Measurements from ENCODE around the gene LPCAT1.

LPCAT1 gene

DNA sequence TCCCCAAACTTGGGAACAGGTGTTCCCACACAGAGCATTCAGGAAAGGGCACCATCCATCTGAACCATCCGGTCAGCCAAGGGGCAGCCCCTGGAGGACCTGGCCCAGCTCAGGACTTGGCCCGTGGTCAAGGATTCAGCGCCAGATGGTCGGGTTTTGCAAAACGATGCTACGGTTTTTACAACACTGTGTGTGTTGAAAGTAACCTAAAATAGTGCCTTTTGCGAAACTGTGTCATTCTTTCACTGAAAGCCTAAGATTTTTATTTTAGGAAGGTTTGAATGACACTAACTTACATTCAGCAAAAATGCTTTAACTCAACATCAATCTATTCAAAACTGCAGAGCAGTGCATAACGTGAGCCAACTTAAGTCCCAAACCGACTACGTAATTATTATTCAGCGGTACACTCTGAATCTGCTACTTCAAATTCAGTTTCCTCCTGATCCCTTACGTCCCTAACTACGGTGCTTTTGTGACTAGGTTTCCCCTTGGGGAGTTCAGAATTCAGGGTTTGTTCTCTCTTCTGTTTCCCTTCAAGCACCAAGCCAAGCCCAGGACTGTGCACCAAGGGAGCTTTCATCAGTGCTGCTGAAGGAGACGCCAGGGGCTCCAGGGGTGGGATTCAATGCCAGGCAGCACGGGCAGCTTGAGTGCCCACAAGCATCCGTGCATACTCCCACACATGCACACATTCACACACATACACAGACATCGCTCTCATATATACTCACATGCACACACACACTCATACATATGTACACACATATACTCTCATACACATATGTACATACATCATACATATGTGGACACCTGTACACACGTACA, 25.8 kb downstream of the LPCAT1 start:
- no peak for DNase-seq (ENCODE audit: low read depth in 2 of 2)

DNA sequence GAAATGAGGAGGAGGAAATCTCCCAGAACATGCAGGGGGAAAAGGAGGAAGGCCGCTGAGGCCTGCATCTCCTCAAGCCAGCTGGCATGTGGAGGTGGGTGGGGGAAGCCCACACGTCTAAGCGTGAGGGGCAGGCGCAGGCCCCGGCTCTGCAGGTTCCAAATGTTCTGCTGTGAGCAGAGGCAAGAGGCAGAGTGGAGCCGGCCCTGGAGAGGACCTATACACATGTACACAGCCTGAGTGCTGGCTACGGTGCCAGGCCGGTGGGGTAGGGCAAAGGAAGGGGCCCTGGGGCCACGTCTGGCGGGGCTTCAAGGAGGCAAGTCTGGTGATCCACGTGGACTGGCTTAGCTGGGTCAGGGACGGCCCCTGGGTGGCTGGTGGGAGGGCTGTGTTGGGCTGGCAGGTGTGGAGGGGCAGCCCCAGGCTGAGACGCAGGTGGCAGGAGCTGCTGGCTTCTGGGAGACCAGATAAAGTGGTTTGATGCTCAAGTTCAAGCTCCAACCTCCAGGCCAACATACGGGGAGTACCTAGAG, 26.4 kb downstream of the LPCAT1 start:
- DNase-seq (ENCODE audit: low read depth in 2 of 2): no peak

DNA sequence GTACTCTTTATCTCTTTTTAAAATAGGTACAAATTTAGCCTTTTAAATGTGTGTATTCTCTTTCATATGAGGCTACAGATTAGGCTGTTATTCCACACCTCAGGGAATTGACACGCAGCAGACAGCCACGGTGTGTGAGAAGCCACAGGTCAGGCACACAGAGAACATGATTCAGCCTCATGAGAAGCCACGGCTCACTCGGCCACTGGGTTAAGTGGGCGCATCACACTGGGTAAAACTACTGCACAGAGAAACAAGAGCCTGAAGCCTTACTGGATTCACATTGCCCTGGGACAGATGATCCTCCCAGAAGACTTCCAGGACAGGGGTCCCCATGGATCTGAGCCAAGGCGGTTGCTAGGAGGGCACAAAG, 28.2 kb downstream of the LPCAT1 start:
- no peak for DNase-seq (ENCODE audit: low read depth in 2 of 2)

DNA sequence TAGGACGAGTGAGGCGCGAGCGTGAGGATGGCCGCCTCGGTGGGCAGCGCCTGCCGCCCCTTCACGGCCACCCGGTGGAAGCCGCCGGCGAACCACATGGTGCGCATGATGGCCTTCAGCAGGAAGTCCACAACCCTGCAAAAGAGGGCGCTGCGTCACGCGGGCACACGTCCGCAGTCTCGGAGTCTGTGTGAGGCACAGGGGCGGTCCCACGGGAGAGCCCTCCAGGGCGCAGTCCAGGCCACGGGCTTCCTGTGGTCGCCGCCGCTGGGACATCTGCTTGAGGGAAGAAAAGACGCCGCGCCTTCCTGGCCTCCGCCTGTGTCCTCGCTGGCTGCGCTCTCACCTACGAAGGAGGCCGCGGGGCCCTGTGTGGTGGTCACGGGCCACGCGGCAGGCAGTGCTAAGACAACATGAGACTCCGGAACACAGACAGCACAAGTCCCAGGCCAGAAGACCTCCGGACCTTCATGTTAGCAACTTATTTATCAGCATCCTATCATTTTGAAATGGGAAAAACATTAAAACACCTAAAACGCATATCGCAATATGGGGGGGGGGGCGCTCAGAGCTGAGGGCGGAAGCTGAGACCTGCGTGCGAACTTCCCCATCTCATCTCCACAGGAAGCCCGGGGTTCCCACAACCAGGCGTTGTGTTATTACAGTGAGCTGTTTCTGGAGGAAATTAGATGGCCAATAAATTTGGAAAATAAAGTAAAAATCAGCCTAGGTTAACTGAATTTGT, 28.8 kb downstream of the LPCAT1 start:
- DNase-seq (ENCODE audit: low read depth in 2 of 2): peak in 1 of 2 donors; percentile 43

DNA sequence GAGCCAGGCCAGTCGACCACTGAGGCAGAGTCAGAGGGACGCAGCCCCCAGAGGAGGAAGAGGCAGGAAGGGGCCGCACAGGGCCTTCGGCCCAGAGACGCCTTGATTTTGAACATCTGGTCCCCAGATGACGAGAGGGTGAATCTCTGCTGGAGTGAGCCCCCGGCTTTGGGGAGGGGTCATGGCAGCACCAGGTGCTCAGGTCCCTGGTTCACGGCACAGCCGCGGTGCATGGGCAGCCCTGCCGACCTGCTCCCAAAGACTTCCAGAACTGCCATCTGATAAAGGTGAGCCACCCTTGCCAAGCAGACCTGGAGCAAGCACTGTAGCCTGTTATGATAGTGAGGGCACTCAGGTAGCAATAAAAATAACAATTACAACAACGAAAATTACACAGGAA, 29.8 kb downstream of the LPCAT1 start:
- DNase-seq (ENCODE audit: low read depth in 2 of 2): no peak

DNA sequence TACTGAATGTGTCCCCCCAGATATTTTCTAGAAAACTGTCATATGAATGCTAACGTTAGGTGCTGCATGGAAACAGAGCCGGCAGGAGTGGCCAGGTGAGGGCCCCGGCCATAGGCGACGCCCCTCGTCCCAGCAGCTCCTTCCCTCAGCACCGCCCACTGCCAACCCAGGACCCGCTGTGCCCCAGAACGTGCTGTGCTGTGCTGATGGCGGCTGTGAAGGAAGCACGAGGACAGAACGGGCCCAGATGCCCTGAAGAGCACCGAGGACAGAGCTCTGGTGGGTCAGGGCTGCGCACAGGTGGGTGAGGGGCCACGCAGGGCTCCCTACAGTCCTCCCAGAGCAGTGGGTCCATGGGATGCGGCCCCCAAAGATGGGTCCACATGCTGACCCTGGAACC, 30.3 kb downstream of the LPCAT1 start:
- no peak for DNase-seq (ENCODE audit: low read depth in 2 of 2)

DNA sequence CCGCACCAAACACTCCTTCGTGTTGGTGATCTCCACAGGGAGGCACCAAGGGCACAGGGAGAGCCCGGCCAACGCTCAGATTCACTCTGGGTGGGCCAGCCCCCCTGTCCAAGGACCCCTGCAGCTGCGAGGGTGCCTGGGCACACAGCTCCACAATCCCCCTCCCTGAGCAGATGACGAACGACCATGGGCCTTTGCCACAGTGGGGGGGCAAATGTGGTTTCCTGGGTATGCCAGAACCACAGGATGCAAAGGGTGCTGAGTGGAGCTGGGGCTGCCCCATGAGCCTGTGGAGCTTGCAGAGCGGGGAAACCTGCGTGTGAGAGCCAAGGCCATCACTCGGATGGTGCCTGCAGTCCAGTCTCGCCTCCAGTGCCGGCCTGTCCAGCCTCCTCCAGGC, 31.0 kb downstream of the LPCAT1 start:
- DNase-seq (ENCODE audit: low read depth in 2 of 2): no peak

DNA sequence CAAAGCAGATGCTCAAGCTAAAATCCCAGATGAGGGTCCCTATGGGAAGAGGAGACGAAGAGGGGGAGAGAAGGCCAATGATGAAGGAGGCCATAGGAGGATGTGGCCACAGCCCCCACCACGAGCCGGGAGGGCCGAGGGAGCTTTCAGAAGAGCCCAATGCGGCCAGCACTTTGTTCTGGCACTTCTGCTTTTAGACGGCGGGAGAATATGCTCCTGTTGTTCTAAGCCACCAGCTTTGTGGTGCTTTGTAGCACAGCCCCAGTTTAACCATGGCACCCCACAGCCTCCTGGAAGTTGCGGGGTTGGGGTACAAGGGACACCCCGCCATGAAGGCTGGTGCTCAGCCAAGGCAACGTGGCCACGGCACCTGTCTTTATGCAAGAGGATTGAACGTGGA, 33.4 kb downstream of the LPCAT1 start:
- DNase-seq (ENCODE audit: low read depth in 2 of 2): no peak

DNA sequence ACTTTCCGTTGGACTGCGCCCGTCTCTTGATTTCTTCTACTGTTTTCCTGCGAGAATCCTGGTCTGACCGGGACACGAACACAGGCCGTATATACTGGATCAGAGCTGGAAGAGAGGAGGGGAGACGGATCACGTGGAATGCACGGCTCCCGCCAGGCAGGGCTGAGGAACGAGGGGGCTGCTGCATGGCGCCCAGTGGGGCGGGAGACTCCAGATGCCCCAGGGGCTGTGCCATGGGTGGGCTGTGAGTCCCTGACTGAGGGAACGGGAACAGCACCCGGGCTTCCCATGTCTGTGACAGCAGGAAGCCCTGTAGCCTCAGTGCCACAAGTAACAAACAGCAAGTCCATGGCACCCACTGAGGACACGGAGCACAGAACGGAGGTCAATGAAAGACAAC, 34.0 kb downstream of the LPCAT1 start:
- no peak for DNase-seq (ENCODE audit: low read depth in 2 of 2)

DNA sequence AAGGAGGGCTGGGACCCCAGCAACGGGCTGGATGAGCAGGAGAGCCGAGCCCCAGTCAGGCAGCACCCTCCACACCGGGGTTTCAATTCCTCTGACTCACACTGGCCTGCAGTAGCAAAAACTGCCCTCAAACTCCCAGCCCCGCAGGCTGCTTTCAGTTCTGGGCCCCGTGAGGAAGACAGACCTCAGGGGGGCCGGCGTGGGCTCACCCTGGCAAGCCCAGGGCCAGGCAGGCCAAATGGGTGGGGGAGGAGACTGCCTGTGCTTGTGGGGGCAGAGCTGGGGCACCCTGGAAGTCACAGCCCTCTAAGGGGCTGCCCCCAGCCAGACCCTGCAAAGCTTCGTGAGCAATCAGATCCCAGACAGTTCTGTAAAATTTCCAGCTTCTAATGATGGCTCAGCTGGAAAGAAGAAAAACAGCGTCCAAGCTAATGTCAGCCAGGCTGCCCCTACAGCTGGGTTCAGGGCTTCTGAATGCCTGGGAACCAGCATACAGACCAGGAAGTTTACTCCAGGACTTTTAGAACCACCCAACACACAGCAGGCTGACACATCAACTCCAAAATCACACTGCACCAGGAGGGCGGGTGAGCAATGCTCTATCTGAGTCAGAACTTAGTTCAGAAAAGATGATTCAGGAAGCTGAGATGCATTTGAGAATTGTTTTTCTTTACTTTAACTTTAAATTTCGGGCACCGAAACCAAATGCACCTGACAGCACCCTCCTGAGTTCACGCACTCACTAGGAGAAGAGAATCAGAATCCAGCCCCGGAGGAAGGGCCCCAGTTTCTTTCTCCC, 34.7 kb downstream of the LPCAT1 start:
- peak; percentile 65 to 68 for DNase-seq (ENCODE audit: low read depth in 2 of 2)

DNA sequence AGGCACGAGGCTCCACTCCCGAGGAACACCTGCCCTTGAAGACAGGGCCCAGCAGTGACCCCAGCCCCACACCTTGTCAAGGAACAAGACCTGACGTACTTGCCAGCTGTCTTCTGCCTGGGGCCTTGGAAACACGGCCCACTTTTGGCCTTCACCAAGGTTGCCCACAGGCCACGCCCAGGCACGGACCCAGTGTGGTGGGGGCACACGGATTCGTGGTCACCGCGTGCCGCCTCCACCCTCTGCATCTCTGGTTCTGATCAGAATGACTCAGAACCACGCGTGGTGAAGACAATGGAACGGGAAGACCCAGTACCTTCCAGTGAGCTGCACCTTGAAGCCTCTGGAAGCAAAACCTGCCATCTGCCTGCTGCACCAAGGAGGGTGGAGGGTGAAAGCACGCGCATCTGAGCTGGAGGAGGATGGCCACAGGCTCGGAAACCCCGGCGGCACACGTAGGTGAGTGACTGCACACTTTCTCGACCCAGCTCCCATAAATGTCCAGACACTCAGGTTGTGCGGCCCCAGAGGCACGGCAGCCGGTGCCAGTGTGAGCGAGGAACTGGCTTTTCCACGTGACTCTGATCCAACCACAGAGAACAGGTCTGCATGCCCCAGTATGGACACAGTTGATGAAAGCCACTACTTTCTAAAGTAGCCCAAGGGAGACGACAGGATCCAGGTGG, 36.5 kb downstream of the LPCAT1 start:
- DNase-seq (ENCODE audit: low read depth in 2 of 2): no peak

DNA sequence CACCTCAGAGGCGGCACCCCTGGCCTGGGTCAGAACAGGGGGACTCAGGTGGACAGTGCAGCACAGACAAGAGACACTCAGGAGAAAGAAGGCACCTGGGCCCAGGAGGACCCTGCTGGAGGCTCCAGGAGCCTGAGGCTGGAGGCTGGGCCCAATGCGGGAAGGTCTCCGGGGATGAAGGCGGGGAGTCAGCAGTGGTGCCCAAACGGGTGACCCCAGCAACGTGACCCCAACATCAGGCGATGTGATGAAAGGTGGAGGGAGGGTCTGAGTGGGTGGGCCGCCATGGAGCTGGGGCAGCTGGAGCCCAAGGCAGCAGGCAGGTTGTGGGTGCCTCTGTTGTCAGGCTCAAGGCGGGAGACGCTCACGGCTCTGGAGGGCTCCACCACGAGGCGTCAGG, 37.5 kb downstream of the LPCAT1 start:
- DNase-seq (ENCODE audit: low read depth in 2 of 2): no peak

DNA sequence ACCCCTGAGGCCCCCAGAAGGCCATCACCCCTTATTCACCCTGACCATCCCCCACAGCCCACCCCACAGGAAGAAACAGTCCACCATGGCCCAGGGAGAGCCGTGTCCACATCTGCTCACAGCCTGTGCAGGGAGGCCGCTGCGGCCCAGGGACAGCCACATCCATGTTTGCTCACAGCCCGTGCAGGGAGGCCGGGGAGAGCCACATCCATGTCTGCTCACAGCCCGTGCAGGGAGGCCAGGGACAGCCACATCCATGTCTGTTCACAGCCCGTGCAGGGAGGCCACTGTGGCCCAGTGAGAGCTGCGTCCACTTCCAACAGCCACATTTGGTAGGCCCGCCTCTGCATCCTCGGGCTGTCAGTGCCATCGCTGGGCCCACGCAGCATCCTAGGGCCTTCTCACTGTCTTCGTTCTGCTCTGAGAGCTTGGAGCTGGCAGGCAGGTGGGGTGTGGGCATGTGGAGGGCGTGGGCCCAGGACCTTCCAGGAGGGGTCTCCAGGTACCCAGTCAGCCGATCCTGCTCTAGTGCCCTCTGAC, 38.1 kb downstream of the LPCAT1 start:
- DNase-seq (ENCODE audit: low read depth in 2 of 2): no peak

DNA sequence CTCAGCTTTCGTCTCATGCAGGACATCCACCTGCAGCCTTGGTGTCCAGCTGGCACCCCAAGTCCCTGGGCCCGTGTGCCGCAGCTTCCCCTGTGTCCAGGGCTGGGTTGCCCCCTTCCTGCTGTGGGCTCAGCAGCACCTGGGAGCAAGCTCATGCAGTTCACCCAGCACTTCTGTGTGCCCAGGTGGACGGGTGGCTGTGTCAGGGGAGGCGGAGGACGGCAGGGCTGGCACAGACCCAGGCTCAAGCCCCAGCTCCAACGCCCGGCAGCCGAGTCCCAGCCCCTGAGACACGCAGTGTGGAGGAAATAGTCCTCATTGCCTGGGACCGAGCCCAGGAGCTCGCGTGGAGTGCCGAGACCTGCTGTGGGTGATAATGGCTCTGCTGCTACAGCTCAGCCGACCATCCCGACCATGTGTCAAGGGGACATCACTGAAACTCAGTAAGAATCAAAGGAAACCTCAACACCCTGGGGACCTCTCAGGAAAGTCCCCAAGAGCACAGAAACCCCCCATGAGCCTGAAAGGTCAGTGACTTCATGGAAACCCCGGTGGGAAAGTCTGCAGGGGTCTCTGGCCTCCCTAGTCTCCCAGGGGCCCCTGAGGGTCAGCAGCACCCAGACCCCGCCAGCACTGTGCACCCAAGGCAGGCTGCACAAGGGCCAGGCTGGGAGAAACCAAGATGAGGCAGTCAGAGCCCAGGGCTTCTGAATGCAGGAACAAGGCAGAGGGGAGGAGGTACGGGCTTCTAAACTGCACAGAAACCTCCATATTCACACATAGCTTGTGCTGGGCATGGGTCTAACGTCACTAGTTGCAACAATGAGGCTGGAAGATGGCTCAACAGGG, 38.8 kb downstream of the LPCAT1 start:
- no peak for DNase-seq (ENCODE audit: low read depth in 2 of 2)

DNA sequence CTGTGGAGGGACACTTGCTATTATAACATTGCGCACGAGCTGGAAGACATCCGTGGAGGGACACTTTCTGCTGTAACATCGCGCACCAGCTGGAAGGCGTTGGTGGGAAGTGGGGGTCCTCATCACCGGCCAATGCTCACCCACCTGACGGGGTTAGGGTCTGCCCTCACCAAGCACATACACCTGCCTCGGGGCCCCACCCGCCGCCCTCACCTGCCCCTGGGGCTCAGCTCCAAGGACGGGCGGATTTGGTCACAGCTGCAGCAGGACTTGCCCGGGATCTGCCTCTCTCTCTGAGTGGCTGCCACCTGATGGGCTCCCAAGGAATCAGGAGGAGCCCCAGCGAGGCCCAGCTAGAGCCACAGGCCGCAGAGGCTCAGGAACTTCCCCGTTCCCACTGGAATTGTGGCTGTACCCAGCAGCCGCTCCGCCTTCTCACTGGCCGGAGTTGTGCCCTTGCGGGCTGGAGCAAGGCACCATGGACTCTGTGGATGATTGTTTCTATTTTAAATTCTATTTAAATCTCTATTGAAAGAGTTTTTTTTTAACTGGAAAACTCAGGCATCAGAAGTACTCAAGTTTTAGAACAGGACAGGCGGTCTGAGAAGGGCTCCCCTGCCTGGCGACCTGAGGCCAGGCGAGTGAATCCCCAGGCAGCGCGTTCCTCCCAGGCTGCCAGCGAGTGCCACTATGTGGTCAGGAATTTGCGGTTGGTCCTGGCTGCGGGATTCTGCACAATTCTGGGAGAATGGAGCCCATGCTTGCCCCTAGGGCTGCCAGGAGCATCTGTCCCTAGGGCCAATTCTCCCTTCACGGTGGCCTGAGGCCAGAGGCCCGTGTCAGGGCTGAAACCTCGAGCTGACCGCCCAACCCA, 39.7 kb downstream of the LPCAT1 start:
- no peak for DNase-seq (ENCODE audit: low read depth in 2 of 2)

DNA sequence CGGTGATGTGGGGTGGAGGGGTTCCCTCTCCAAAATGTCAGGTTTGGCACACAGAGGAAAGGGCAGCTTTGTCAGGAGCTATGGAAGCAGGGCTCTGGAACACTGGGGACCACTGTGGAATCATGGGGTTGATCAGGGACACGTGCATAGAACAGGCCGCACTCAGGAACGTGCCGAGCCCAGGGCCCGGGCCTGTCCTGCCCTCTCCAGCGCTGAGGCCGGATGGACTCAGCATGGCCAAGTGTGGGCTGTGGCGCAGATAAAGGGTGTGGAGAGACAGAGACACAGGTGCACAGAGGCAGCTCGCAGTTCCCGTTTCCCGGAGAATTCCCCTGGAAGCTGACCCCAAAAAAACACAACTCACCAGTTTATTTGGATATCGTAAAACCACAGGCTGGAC, 40.7 kb downstream of the LPCAT1 start:
- DNase-seq (ENCODE audit: low read depth in 2 of 2): no peak

DNA sequence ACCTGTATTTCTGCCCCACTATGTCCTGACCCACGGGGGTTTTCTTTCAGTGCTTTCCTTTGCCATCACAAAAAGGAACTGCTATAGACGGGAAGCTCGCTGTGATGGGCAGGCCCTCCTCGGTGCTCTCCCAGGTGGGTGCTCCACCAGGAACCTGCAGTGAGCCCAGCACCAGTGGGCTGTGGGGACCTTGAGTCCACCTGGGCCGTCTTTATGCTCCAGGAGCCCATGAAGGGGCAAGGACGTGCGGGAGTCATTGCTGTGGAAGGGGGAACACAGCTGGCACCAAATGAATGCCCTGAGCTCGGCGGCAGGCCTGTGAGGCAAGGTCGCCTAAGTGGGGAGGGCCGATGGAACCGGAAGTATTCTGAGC, 41.8 kb downstream of the LPCAT1 start:
- DNase-seq (ENCODE audit: low read depth in 2 of 2): no peak

DNA sequence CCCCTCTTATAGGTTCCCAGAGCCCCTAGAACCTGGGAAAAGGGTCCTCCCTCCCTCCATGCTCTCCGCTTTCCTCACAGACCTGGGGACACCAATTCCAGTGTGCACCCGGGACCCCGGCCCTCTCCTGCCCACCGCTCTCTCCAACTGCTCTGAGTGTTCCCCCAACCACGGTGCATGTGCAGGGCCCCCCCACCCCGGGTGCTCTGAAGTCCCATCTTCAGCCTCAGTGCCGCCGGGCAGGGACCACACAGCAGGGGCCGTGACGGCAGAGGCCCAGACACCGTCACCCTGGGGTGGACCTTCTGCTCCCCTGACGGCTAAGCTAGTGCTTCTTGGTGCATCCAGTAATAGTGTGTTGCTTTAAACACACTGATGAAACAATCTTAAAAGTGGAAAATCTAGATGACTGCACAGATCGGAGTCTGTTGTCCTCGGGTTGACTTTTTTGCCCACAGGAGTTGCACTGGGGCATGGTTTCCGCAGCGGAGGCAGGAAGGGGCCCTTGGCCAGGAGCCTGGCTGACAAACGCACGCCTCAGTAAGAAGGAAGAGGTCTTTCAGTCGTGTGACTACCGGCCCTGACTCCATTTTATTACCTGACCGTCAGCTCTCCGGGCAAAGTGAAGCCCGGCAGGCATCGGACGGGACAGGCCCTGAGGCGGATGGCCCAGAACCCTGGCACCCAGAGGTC, 42.3 kb downstream of the LPCAT1 start:
- no peak for DNase-seq (ENCODE audit: low read depth in 2 of 2)

DNA sequence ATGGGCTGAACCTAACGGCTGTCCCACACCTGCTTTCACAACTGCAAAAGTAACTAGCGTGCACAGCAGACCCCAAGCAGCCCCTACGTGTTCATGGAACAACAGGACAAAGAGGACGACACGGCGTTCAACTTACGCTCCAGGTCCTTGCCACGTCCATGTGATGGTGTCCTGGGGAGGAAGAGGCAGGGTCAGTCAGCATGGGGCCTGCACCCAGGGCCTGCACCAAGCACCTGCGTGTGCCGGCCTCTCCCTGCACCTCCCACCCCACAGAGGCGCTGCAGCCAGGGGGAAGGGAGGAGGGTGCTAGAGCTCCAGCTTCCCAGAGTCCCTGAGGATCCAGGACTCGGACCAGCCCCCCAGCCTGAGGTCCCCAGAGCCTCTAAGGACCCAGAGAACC, 43.0 kb downstream of the LPCAT1 start:
- DNase-seq (ENCODE audit: low read depth in 2 of 2): no peak

Data from stimulated activated CD8-positive, alpha-beta memory T cell treated with anti-CD3 and anti-CD28 coated beads, Interleukin-15, amount 100 ng/mL, for 48 hours (primary cell).